GM03348 (cell line): ENCODE results near the gene ANKRD35.

Experiments
- DNase-seq: peaks from one replicate; pipeline ENCODE4 v3.0.0; 2012; ENCODE audit warnings: low spot score

ANKRD35 gene

GRCh38 chr1:145893306-145894055 is 7.8 kb upstream of the ANKRD35 start:
- no peak for DNase-seq

GRCh38 chr1:145892486-145893087 is 6.9 kb upstream of the ANKRD35 start:
- no peak for DNase-seq

- peak; percentile 86 for DNase-seq
Observed at GRCh38 chr1:145891587-145892485, 6.2 kb upstream of the ANKRD35 start.

GRCh38 chr1:145891143-145891542 is 5.5 kb upstream of the ANKRD35 start:
- DNase-seq: peak; percentile 21

GRCh38 chr1:145889722-145890121 is 4.1 kb upstream of the ANKRD35 start:
- no peak for DNase-seq

GRCh38 chr1:145887631-145888030 is 2.0 kb upstream of the ANKRD35 start:
- DNase-seq: no peak

- no peak for DNase-seq
Observed at GRCh38 chr1:145886816-145887215, 1.1 kb upstream of the ANKRD35 start.

GRCh38 chr1:145886390-145886789 is 724 bp upstream of the ANKRD35 start:
- no peak for DNase-seq

GRCh38 chr1:145884675-145885074 is 991 bp downstream of the ANKRD35 start:
- DNase-seq: peak; percentile 64

- DNase-seq: no peak
Observed at GRCh38 chr1:145879775-145880174, 5.9 kb downstream of the ANKRD35 start.

- DNase-seq: no peak
Observed at GRCh38 chr1:145878724-145879123, 6.9 kb downstream of the ANKRD35 start.

- DNase-seq: no peak
Observed at GRCh38 chr1:145877923-145878486, 7.7 kb downstream of the ANKRD35 start.

GRCh38 chr1:145874646-145875045 is 11.0 kb downstream of the ANKRD35 start:
- DNase-seq: no peak

- DNase-seq: peak; percentile 68
Observed at GRCh38 chr1:145871994-145872924, 13.4 kb downstream of the ANKRD35 start.

- DNase-seq: no peak
Observed at GRCh38 chr1:145868232-145868631, 17.4 kb downstream of the ANKRD35 start.

GRCh38 chr1:145863282-145864018 is 22.2 kb downstream of the ANKRD35 start:
- DNase-seq: no peak

GRCh38 chr1:145859491-145860023 is 26.1 kb downstream of the ANKRD35 start:
- DNase-seq: peak; percentile 97

- peak; percentile 98 for DNase-seq
Observed at GRCh38 chr1:145858901-145859490, 26.7 kb downstream of the ANKRD35 start, which contains the start of gene PIAS3. PIAS3 (minus strand) TSS chr1:145859081; CDS start chr1:145858990, 91 bp downstream.

- DNase-seq: peak; percentile 76
Observed at GRCh38 chr1:145858238-145858900, 27.3 kb downstream of the ANKRD35 start.
